Measurements from ENCODE around the gene MAP3K4. TPM values are rescaled to one million over a fixed set of nuclear protein-coding genes. Genes with fewer than 3 reads are reported as not detected.
A peak's percentile ranks its signal among the peaks of the same experiment; 100 is the strongest.

The MAP3K4 gene
- total RNA-seq, 1 experiment from 2014 or later: 54.3 TPM

- no peak overlapping the region for H3K56ac ChIP-seq (ENCODE audit: insufficient read length, low read depth, low read length)
- H2BK120ac ChIP-seq (ENCODE audit: low read depth, low read length, poor library complexity, severe bottlenecking): no peak overlapping the region
- H3K4me1 ChIP-seq (ENCODE audit: insufficient read depth, low read length): peaks cover 3% of the 10 kb centered on the region; the same call in 1 of the 2 replicates
- no peak for TF ChIP-seq CTCF (conservative IDR thresholded peaks at IDR 0.05)
- no peaks in the 10 kb centered on the region for H3K23me2 ChIP-seq (ENCODE audit: insufficient read length, low read depth, low read length, poor library complexity, severe bottlenecking)
- Mint-ChIP-seq H3K9me3 (no peaks in the 10 kb centered on the region), H3K4me1 (peaks cover 16 to 31% of the 10 kb centered on the region in 2 experiments), H3K27me3 (ENCODE audit: low read depth) (no peaks in the 10 kb centered on the region), H3K36me3 (ENCODE audit: insufficient read depth in 1 of 3, low read depth in 3 of 3) (peaks cover 4 to 23% (median 16%) of the 10 kb centered on the region in 3 experiments; a peak in 5 of 7 replicates), H3K27ac (peak overlapping the region; percentile 2 to 48 (median 13); a peak in 4 of 7 replicates), H3K4me3 (no peak overlapping the region)
- no peak overlapping the region for H2BK20ac ChIP-seq (ENCODE audit: low read depth, low read length, poor library complexity, severe bottlenecking)
- H3K9me3 ChIP-seq (ENCODE audit: control insufficient read depth, low read depth, low read length): no peaks in the 10 kb centered on the region
- no peak overlapping the region for H2BK5ac ChIP-seq (ENCODE audit: insufficient read length, low read length)
- no peak overlapping the region for H3K27ac ChIP-seq (ENCODE audit: insufficient read length, low read depth, low read length)
- no peak overlapping the region for H3K23ac ChIP-seq (ENCODE audit: insufficient read length, low read depth, low read length)
- no peak overlapping the region for H4K8ac ChIP-seq (replicated peaks; ENCODE audit: insufficient read length, low read depth, low read length)
- H2AFZ ChIP-seq (ENCODE audit: low read length): no peak overlapping the region
- no peak overlapping the region for H3K14ac ChIP-seq (ENCODE audit: insufficient read depth, low read length)
- no peak overlapping the region for H3K4me2 ChIP-seq (ENCODE audit: insufficient read depth, insufficient read length, low read length)
- no CpG with 5 or more reads among the region's 2 CpGs for WGBS (ENCODE audit: extremely low coverage, insufficient read length, low lambda C conversion rate)
- no peaks in the 10 kb centered on the region for H3K79me1 ChIP-seq (ENCODE audit: insufficient read depth, low read depth, low read length, poor library complexity, severe bottlenecking)
- no peak overlapping the region for H2AK5ac ChIP-seq (ENCODE audit: insufficient read length, low read length)
- no peaks in the 10 kb centered on the region for H3K27me3 ChIP-seq (ENCODE audit: insufficient read depth, low read length)
- H3K79me2 ChIP-seq (ENCODE audit: insufficient read depth, low read length): no peaks in the 10 kb centered on the region
- no peak overlapping the region for H3K18ac ChIP-seq (ENCODE audit: insufficient read length, low read depth, low read length)
- H3K4ac ChIP-seq (ENCODE audit: low read depth, low read length): no peak overlapping the region
- no peaks in the 10 kb centered on the region for H4K20me1 ChIP-seq (ENCODE audit: control insufficient read depth, insufficient read depth, insufficient read length)
- H3T11ph ChIP-seq (ENCODE audit: low read length): no peak overlapping the region
- no peak overlapping the region for H4K91ac ChIP-seq (ENCODE audit: insufficient read length, low read depth, low read length)
- no peak overlapping the region for H2BK15ac ChIP-seq (ENCODE audit: low read depth, low read length)
- H4K5ac ChIP-seq (ENCODE audit: insufficient read length, low read depth, low read length): no peak overlapping the region
- H2BK12ac ChIP-seq (ENCODE audit: insufficient read length, low read depth, low read length): no peak overlapping the region
- no peak for DNase-seq
- H3K9ac ChIP-seq (ENCODE audit: extremely low read depth, insufficient read length, low read length): no peak overlapping the region
Observed at GRCh38 chr6:161037873-161038228, 46.3 kb downstream of the MAP3K4 start.
